Endodermal cell (in vitro differentiated cells): ENCODE results near the gene YBX3. TPM values are rescaled to one million over a fixed set of nuclear protein-coding genes. Genes with fewer than 3 reads are reported as not detected.

ENCODE experiments used
- DNase-seq: peaks from one replicate; pipeline ENCODE4 v3.0.0-alpha.2; 2017
- H3K27ac ChIP-seq: 2 replicates; pipeline ENCODE4 v1.5.1; 2013; ENCODE audit warnings: mild to moderate bottlenecking, low read depth, low read length, moderate library complexity
- H3K27me3 ChIP-seq: 2 replicates; pipeline ENCODE4 v1.6.1; 2013; ENCODE audit warnings: mild to moderate bottlenecking, low read length, moderate library complexity; ENCODE audit not compliant: insufficient read depth, control insufficient read depth, poor library complexity, severe bottlenecking
- H3K36me3 ChIP-seq: 2 replicates; pipeline ENCODE4 v1.7.0; 2013; ENCODE audit warnings: mild to moderate bottlenecking, low read length, moderate library complexity; ENCODE audit not compliant: control insufficient read depth, insufficient read depth
- H3K4me1 ChIP-seq: one replicate; pipeline ENCODE4 v1.7.0; 2013; ENCODE audit warnings: low read length; ENCODE audit not compliant: control insufficient read depth, insufficient read depth
- H3K4me3 ChIP-seq: 2 replicates; pipeline ENCODE4 v1.5.1; 2013; ENCODE audit warnings: mild to moderate bottlenecking, low read length, moderate library complexity
- H3K9ac ChIP-seq: 2 replicates; pipeline ENCODE4 v1.6.1; 2013; ENCODE audit warnings: mild to moderate bottlenecking, low read length, moderate library complexity; ENCODE audit not compliant: poor library complexity, severe bottlenecking; ENCODE audit errors: extremely low read depth
- H3K9me3 ChIP-seq: 2 replicates; pipeline ENCODE4 v1.6.1; 2013; ENCODE audit warnings: mild to moderate bottlenecking, low read length, moderate library complexity; ENCODE audit not compliant: control insufficient read depth
- H3K27ac Mint-ChIP-seq: 2 replicates; pipeline ENCODE4 v1.8.0; 2020; ENCODE audit warnings: mixed read lengths
- H3K27me3 Mint-ChIP-seq: 2 replicates; pipeline ENCODE4 v1.8.0; 2021; ENCODE audit warnings: mild to moderate bottlenecking, mixed read lengths; ENCODE audit not compliant: insufficient read depth
- H3K36me3 Mint-ChIP-seq: 2 replicates; pipeline ENCODE4 v1.8.0; 2020; ENCODE audit warnings: low read depth, mixed read lengths
- H3K4me1 Mint-ChIP-seq: 2 replicates; pipeline ENCODE4 v1.8.0; 2020; ENCODE audit warnings: mixed read lengths
- H3K4me3 Mint-ChIP-seq: 2 replicates; pipeline ENCODE4 v1.8.0; 2020; ENCODE audit warnings: mild to moderate bottlenecking, moderate library complexity, mixed read lengths
- H3K9me3 Mint-ChIP-seq: 2 replicates; pipeline ENCODE4 v1.8.0; 2020; ENCODE audit warnings: mild to moderate bottlenecking, mixed read lengths
- WGBS, 2 experiments: methylation state at CpG; one replicate each; pipeline versions ENCODE4 v1.1.5 to v1.1.7; 2013; ENCODE audit warnings: missing lambda C conversion rate in 2 of 2, mixed read lengths in 1 of 2; ENCODE audit not compliant: insufficient coverage in 1 of 2, insufficient read length in 1 of 2; 5-methylcytosine and 5-hydroxymethylcytosine counted together
- total RNA-seq, 2 donors: library from RNA; stranded (reverse); fragmentation: NEBNext Ultra II Directional in 1 of 2; extraction: Animal tissue kit (Norgen Biotek cat#: 25700) in 1 of 2; gene quantifications; 2 replicates in 1 of 2; 3 replicates in 1 of 2; pipeline ENCODE4 v1.2.1, GENCODE V29; 2021
- TF ChIP-seq, protein P1 (sequence below): fragments of 200-600 bp; sonication (generic); conservative IDR thresholded peaks from 2 replicates; pipeline ENCODE4 v1.5.0; 2021; ENCODE audit warnings: antibody characterized with exemption, mild to moderate bottlenecking

YBX3 gene
- total RNA-seq, 2 donors from 2014 or later, result 251 to 419 TPM

- TF ChIP-seq, protein P1, sequence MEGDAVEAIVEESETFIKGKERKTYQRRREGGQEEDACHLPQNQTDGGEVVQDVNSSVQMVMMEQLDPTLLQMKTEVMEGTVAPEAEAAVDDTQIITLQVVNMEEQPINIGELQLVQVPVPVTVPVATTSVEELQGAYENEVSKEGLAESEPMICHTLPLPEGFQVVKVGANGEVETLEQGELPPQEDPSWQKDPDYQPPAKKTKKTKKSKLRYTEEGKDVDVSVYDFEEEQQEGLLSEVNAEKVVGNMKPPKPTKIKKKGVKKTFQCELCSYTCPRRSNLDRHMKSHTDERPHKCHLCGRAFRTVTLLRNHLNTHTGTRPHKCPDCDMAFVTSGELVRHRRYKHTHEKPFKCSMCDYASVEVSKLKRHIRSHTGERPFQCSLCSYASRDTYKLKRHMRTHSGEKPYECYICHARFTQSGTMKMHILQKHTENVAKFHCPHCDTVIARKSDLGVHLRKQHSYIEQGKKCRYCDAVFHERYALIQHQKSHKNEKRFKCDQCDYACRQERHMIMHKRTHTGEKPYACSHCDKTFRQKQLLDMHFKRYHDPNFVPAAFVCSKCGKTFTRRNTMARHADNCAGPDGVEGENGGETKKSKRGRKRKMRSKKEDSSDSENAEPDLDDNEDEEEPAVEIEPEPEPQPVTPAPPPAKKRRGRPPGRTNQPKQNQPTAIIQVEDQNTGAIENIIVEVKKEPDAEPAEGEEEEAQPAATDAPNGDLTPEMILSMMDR, result no peak
- H3K27ac ChIP-seq, result no peak overlapping the region
- no peak overlapping the region for H3K9ac ChIP-seq
- Mint-ChIP-seq H3K4me3 (no peak overlapping the region), H3K36me3 (no peaks in the 10 kb centered on the region), H3K27ac (no peak overlapping the region), H3K27me3 (peaks cover 30% of the 10 kb centered on the region), H3K4me1 (peaks cover 9% of the 10 kb centered on the region), H3K9me3 (no peaks in the 10 kb centered on the region)
- H3K9me3 ChIP-seq, result no peaks in the 10 kb centered on the region
- no peak overlapping the region for H3K4me3 ChIP-seq
- peaks cover 25% of the 10 kb centered on the region for H3K27me3 ChIP-seq
- DNase-seq, result no peak
- 85 to 93% methylated on average over 3 of the region's 3 CpGs for WGBS, 2 experiments
- H3K36me3 ChIP-seq, result no peaks in the 10 kb centered on the region
- no peaks in the 10 kb centered on the region for H3K4me1 ChIP-seq
Measured at GRCh38 chr12:10728091-10728490, 5.0 kb upstream of the YBX3 start.

DNA sequence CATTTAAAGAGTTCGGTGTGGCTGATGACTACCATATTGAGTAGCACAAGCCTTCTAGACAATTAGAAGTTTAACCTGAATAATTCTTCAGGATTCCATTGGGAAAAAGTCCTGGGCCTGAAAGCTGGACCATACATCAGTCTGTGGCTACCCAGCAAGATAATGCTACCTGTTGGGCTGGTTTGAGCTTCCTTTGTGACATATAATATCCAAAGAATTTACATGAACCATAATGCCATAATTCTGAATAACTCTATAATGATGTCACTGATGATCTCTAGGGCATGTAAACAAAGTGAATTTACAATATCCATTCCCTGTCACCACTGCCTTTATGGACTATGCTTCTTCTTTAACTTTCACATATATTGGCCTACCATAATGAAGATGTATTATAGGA lies 3.8 kb upstream of the YBX3 start:
- TF ChIP-seq, protein P1, result no peak
- no peak for DNase-seq
- WGBS, 2 experiments, result 94 to 100% methylated on average over 1 of the region's 1 CpG
- no peaks in the 10 kb centered on the region for H3K36me3 Mint-ChIP-seq
- Histone ChIP-seq H3K27me3 (peaks cover 25% of the 10 kb centered on the region), H3K9ac (no peak overlapping the region), H3K4me1 (no peaks in the 10 kb centered on the region), H3K27ac (no peak overlapping the region), H3K9me3 (no peaks in the 10 kb centered on the region), H3K4me3 (no peak overlapping the region), H3K36me3 (no peaks in the 10 kb centered on the region)
- H3K9me3 Mint-ChIP-seq, result no peaks in the 10 kb centered on the region
- H3K4me3 Mint-ChIP-seq, result no peak overlapping the region
- H3K27ac Mint-ChIP-seq, result no peak overlapping the region
- peaks cover 25% of the 10 kb centered on the region for H3K27me3 Mint-ChIP-seq
- peaks cover 9% of the 10 kb centered on the region for H3K4me1 Mint-ChIP-seq

GRCh38 chr12:10725003-10725402 lies 1.9 kb upstream of the YBX3 start:
- Histone ChIP-seq H3K9ac (no peak overlapping the region), H3K27me3 (peaks cover 25% of the 10 kb centered on the region), H3K9me3 (no peaks in the 10 kb centered on the region), H3K4me3 (no peak overlapping the region), H3K4me1 (peaks cover under 1% of the 10 kb centered on the region), H3K36me3 (no peaks in the 10 kb centered on the region), H3K27ac (no peak overlapping the region)
- TF ChIP-seq, protein P1, result no peak
- H3K4me3 Mint-ChIP-seq, result no peak overlapping the region
- H3K9me3 Mint-ChIP-seq, result no peaks in the 10 kb centered on the region
- peaks cover 23% of the 10 kb centered on the region for H3K27me3 Mint-ChIP-seq
- H3K27ac Mint-ChIP-seq, result no peak overlapping the region
- WGBS, 2 experiments, result 83% methylated on average over 1 of the region's 1 CpG; no CpG with 5 or more reads in 1 of the 2 experiments
- no peaks in the 10 kb centered on the region for H3K36me3 Mint-ChIP-seq
- no peak for DNase-seq
- H3K4me1 Mint-ChIP-seq, result peaks cover 25% of the 10 kb centered on the region
